ENCODE results near the gene HS3ST1. TPM values are rescaled to one million over a fixed set of nuclear protein-coding genes. Genes with fewer than 3 reads are reported as not detected.

HS3ST1 gene
- total RNA-seq, 1 experiment from 2014 or later = 0.21 TPM

DNA sequence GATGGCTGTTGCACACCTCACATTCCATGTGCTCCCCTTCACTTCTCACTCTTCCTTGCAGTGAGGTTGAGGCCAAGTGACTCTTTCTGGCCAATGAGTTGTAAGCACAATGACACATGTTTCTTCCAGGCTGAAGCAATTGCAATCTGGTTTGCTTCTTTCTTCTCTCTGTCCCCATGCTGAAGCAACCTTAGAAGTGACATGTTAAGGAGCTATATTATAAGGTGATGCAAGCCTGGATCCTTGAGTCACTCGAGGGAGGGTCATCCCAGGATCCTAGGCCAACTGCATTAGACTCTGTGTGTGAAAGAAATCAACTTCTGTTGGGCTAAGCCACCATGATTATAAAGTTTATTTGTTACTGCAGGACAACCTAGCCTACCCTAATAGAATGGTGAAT is 45.5 kb upstream of the HS3ST1 start:
- no peaks in the 10 kb centered on the region for H3K4me1 ChIP-seq (ENCODE audit: control insufficient read depth, insufficient read depth, low read length)
- POLR2A ChIA-PET = no interaction called here
- no peaks in the 10 kb centered on the region for H3K36me3 ChIP-seq (ENCODE audit: control insufficient read depth, insufficient read depth, low read length)
- no peak overlapping the region for H3K4me3 ChIP-seq (ENCODE audit: low read depth in 2 of 2, low read length in 2 of 2)
- no peak overlapping the region for H3K27ac ChIP-seq (ENCODE audit: low read length)
- ATAC-seq (no peak), DNase-seq (ENCODE audit: low read depth, low spot score) (no peak)
- in situ Hi-C loops (cut with HindIII; ENCODE audit: low pct_unique_long_range_greater_than_20kb, low sequenced_read_pairs) = no loop called here
- CTCF ChIA-PET = no interaction called here
- TF ChIP-seq, protein P1, sequence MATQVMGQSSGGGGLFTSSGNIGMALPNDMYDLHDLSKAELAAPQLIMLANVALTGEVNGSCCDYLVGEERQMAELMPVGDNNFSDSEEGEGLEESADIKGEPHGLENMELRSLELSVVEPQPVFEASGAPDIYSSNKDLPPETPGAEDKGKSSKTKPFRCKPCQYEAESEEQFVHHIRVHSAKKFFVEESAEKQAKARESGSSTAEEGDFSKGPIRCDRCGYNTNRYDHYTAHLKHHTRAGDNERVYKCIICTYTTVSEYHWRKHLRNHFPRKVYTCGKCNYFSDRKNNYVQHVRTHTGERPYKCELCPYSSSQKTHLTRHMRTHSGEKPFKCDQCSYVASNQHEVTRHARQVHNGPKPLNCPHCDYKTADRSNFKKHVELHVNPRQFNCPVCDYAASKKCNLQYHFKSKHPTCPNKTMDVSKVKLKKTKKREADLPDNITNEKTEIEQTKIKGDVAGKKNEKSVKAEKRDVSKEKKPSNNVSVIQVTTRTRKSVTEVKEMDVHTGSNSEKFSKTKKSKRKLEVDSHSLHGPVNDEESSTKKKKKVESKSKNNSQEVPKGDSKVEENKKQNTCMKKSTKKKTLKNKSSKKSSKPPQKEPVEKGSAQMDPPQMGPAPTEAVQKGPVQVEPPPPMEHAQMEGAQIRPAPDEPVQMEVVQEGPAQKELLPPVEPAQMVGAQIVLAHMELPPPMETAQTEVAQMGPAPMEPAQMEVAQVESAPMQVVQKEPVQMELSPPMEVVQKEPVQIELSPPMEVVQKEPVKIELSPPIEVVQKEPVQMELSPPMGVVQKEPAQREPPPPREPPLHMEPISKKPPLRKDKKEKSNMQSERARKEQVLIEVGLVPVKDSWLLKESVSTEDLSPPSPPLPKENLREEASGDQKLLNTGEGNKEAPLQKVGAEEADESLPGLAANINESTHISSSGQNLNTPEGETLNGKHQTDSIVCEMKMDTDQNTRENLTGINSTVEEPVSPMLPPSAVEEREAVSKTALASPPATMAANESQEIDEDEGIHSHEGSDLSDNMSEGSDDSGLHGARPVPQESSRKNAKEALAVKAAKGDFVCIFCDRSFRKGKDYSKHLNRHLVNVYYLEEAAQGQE (IDR thresholded peaks at IDR 0.05; ENCODE audit: insufficient read depth in 1 of 2, low read depth in 2 of 2, low read length in 1 of 2) = no peak
- TF ChIP-seq TCF7L2 (IDR thresholded peaks at IDR 0.05; ENCODE audit: low read depth, low read length) (no peak), SIN3A (IDR thresholded peaks at IDR 0.05; ENCODE audit: borderline replicate concordance, insufficient read depth, low read depth, low read length) (no peak), POLR2AphosphoS5 (IDR thresholded peaks at IDR 0.05; ENCODE audit: low read depth, low read length) (no peak)
- TF ChIP-seq, protein P2, sequence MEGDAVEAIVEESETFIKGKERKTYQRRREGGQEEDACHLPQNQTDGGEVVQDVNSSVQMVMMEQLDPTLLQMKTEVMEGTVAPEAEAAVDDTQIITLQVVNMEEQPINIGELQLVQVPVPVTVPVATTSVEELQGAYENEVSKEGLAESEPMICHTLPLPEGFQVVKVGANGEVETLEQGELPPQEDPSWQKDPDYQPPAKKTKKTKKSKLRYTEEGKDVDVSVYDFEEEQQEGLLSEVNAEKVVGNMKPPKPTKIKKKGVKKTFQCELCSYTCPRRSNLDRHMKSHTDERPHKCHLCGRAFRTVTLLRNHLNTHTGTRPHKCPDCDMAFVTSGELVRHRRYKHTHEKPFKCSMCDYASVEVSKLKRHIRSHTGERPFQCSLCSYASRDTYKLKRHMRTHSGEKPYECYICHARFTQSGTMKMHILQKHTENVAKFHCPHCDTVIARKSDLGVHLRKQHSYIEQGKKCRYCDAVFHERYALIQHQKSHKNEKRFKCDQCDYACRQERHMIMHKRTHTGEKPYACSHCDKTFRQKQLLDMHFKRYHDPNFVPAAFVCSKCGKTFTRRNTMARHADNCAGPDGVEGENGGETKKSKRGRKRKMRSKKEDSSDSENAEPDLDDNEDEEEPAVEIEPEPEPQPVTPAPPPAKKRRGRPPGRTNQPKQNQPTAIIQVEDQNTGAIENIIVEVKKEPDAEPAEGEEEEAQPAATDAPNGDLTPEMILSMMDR (IDR thresholded peaks at IDR 0.05) = no peak
- intact Hi-C loops (cut with micrococcal nuclease; ENCODE audit: unreplicated experiment) = no loop called here
- BruUV-seq (replicated peaks) = no TSS peak
- no peaks in the 10 kb centered on the region for H3K27me3 ChIP-seq (ENCODE audit: control insufficient read depth, insufficient read depth, low read length)
- H3K9me3 ChIP-seq (ENCODE audit: control insufficient read depth, insufficient read depth, low read depth, low read length) = no peaks in the 10 kb centered on the region

DNA sequence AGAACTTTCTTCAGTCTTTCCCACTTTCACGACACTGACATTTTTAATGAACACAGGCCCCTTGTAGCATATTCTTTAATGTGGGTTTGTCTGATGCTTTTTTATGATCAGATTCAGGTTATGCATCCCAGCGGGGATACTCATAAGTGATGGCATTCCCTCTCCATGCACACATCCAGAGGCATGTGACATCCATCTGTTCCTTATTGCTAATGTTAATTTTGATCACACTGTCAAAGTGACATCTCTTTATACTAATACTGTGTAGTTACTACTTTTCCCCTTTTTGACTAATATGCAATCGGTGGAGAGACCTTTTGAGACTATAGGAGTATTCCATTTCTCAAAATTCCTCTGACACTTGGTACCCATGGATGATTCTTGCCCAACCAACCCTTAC is 43.8 kb upstream of the HS3ST1 start:
- no peak for ATAC-seq
- POLR2A ChIA-PET = no interaction called here
- no TSS peak for BruUV-seq (replicated peaks)

More for the DNA sequence above, 43.8 kb upstream of the HS3ST1 start:
- no peak overlapping the region for H3K4me3 ChIP-seq (ENCODE audit: low read depth in 2 of 2, low read length in 2 of 2)
- no peak overlapping the region for H3K27ac ChIP-seq (ENCODE audit: low read length)
- intact Hi-C loops (cut with micrococcal nuclease; ENCODE audit: unreplicated experiment) = no loop called here
- no peaks in the 10 kb centered on the region for H3K9me3 ChIP-seq (ENCODE audit: control insufficient read depth, insufficient read depth, low read depth, low read length)
- CTCF ChIA-PET = no interaction called here
- H3K4me1 ChIP-seq (ENCODE audit: control insufficient read depth, insufficient read depth, low read length) = no peaks in the 10 kb centered on the region
- no peaks in the 10 kb centered on the region for H3K36me3 ChIP-seq (ENCODE audit: control insufficient read depth, insufficient read depth, low read length)
- DNase-seq (ENCODE audit: low read depth, low spot score) = no peak
- no peaks in the 10 kb centered on the region for H3K27me3 ChIP-seq (ENCODE audit: control insufficient read depth, insufficient read depth, low read length)
- in situ Hi-C loops (cut with HindIII; ENCODE audit: low pct_unique_long_range_greater_than_20kb, low sequenced_read_pairs) = no loop called here
- TF ChIP-seq, protein P2 (IDR thresholded peaks at IDR 0.05) = no peak
- TF ChIP-seq, protein P1 (IDR thresholded peaks at IDR 0.05; ENCODE audit: insufficient read depth in 1 of 2, low read depth in 2 of 2, low read length in 1 of 2) = no peak
- TF ChIP-seq TCF7L2 (IDR thresholded peaks at IDR 0.05; ENCODE audit: low read depth, low read length) = no peak
- TF ChIP-seq SIN3A (IDR thresholded peaks at IDR 0.05; ENCODE audit: borderline replicate concordance, insufficient read depth, low read depth, low read length) = no peak
- TF ChIP-seq POLR2AphosphoS5 (IDR thresholded peaks at IDR 0.05; ENCODE audit: low read depth, low read length) = no peak

All from Panc1 (cell line).